Nephron (organoid): Measurements from ENCODE around the gene PSD.

ENCODE experiments used
- H3K27ac Mint-ChIP-seq, 3 experiments: 2 replicates each; pipeline ENCODE4 v1.8.0; 2020; ENCODE audit warnings: mixed read lengths in 3 of 3, mild to moderate bottlenecking in 2 of 3, moderate library complexity in 1 of 3
- H3K27me3 Mint-ChIP-seq: 2 replicates; pipeline ENCODE4 v1.8.0; 2021; ENCODE audit warnings: low read depth, mild to moderate bottlenecking, moderate library complexity, mixed read lengths
- H3K36me3 Mint-ChIP-seq: 2 replicates; pipeline ENCODE4 v1.8.0; 2020; ENCODE audit warnings: low read depth, mixed read lengths
- H3K4me1 Mint-ChIP-seq: 2 replicates; pipeline ENCODE4 v1.8.0; 2020; ENCODE audit warnings: mixed read lengths
- H3K4me3 Mint-ChIP-seq, 3 experiments: 2 replicates each; pipeline ENCODE4 v1.8.0; 2020; ENCODE audit warnings: mild to moderate bottlenecking in 3 of 3, mixed read lengths in 3 of 3, moderate library complexity in 2 of 3
- H3K9me3 Mint-ChIP-seq: 2 replicates; pipeline ENCODE4 v1.8.0; 2020; ENCODE audit warnings: mixed read lengths
- TF ChIP-seq, protein P1 (sequence below), 3 experiments: fragments of 200-600 bp; sonication (generic); IDR thresholded peaks; one replicate each; pipeline ENCODE4 v1.5.0; 2021; ENCODE audit warnings: antibody characterized with exemption in 3 of 3; ENCODE audit not compliant: unreplicated experiment in 3 of 3

Gene PSD

DNA sequence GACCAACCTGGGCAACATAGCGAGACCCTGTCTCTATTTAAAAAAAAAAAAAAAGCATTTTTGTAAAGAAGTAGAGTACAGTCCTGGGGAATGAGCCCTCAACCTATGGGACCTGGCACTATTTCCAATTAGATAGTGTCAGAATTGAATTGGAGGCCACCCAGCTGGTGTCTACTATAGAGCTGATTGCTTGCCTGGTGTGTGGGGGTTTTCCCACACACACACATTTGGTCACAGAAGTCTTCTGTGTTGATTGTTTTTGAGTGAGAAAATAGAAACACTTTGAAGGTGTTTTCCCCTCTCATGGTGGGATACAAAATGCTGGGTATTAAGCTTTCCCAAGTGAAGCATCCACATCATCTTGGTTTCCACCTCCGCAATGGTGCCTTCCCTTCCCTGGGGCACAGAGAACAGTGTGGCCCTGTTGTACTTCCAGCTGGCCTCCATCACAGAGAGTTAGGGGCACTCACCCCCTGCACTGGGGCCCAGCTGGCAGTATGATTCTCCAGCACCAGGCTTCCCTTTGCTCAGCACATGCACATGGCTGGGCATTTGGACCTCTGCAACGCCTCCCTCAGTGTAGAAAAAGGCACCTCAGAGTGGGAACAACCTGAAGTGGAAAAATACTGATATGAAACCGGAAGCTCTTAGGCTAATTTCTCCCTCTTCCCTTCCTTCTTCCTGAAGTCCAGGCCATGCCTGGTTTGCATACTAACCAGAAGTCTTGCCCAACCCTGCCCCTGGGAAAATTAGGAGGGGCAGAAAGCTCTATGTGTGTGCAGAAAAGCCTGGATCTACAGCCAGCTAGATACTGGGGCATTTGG, 33.8 kb downstream of the PSD start:
- Mint-ChIP-seq H3K9me3 (no peaks in the 10 kb centered on the region), H3K4me3 (no peak overlapping the region), H3K36me3 (peaks cover 24% of the 10 kb centered on the region), H3K27me3 (peaks cover 6% of the 10 kb centered on the region), H3K4me1 (peaks cover 6% of the 10 kb centered on the region), H3K27ac (peak overlapping the region in 2 of 3 experiments; percentile 48 to 60)
- TF ChIP-seq, protein P1, sequence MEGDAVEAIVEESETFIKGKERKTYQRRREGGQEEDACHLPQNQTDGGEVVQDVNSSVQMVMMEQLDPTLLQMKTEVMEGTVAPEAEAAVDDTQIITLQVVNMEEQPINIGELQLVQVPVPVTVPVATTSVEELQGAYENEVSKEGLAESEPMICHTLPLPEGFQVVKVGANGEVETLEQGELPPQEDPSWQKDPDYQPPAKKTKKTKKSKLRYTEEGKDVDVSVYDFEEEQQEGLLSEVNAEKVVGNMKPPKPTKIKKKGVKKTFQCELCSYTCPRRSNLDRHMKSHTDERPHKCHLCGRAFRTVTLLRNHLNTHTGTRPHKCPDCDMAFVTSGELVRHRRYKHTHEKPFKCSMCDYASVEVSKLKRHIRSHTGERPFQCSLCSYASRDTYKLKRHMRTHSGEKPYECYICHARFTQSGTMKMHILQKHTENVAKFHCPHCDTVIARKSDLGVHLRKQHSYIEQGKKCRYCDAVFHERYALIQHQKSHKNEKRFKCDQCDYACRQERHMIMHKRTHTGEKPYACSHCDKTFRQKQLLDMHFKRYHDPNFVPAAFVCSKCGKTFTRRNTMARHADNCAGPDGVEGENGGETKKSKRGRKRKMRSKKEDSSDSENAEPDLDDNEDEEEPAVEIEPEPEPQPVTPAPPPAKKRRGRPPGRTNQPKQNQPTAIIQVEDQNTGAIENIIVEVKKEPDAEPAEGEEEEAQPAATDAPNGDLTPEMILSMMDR (IDR thresholded peaks at IDR 0.05; ENCODE audit: unreplicated experiment in 3 of 3) = no peak

DNA sequence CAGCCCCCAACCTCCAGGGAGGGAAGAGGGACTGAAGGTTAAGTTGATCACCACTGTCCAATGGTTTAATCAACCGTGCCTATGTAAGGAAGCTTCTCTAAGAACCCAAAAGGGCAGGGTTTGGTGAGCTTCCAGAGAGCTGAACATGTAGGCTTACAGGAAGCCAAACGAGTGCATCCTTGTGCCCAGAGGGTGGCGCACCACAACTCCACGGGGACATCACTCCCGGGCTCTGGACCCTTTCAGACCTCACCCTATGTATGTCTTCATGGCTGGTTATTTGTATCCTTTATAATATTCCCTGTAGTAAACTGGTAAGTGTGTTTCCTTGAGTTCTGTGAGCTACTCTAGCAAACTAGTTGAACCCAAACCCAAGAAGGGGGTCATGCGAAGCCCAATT, 34.5 kb downstream of the PSD start:
- peaks cover 29% of the 10 kb centered on the region for H3K36me3 Mint-ChIP-seq
- H3K27me3 Mint-ChIP-seq = peaks cover 3% of the 10 kb centered on the region
- H3K9me3 Mint-ChIP-seq = no peaks in the 10 kb centered on the region
- H3K4me1 Mint-ChIP-seq = peaks cover 6% of the 10 kb centered on the region
- no peak overlapping the region for H3K4me3 Mint-ChIP-seq
- peak overlapping the region in 1 of 3 experiments; percentile 2 for H3K27ac Mint-ChIP-seq
- TF ChIP-seq, protein P1 (IDR thresholded peaks at IDR 0.05; ENCODE audit: unreplicated experiment in 3 of 3) = peak in 1 of 3 experiments; percentile 21

DNA sequence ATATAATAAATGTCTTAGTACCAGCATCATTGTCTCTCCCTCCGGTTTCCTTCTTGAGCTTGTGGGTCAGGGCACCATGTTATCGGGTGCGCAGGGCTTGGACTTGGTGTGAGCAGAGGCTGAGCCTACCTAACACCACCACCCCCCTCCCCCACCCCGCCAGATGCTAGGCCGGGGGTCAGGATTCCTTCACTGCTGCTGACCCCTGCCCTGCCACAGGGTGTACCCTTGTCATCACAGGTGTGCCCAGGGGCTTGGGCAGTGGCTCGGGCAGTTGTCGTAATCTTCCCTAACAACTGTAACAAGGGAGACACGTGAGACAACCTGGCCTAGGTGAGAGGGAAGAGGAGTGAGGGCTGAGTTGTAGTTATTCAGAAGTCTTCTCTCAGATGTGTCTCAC, 35.7 kb downstream of the PSD start:
- TF ChIP-seq, protein P1 (IDR thresholded peaks at IDR 0.05; ENCODE audit: unreplicated experiment in 3 of 3) = no peak
- Mint-ChIP-seq H3K27me3 (no peaks in the 10 kb centered on the region), H3K4me3 (no peak overlapping the region), H3K36me3 (peaks cover 31% of the 10 kb centered on the region), H3K4me1 (peaks cover 6% of the 10 kb centered on the region), H3K9me3 (no peaks in the 10 kb centered on the region), H3K27ac (no peak overlapping the region)

DNA sequence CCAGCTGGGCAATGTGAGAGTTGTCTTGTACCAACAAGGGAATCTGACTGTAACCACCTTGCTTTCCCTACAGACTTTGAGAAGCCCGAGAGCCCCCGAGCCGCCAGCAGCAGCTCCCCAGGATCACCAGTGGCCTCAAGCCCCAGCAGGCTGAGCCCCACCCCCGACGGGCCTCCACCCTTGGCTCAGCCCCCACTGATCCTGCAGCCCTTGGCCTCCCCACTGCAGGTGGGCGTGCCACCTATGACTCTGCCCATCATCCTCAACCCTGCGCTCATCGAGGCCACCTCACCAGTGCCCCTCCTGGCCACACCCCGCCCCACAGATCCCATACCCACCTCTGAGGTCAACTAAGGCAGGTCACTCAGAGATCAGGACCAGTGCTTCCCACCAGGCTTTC, 36.6 kb downstream of the PSD start:
- H3K4me1 Mint-ChIP-seq = peaks cover 6% of the 10 kb centered on the region
- H3K36me3 Mint-ChIP-seq = peaks cover 31% of the 10 kb centered on the region
- H3K4me3 Mint-ChIP-seq = no peak overlapping the region
- H3K27me3 Mint-ChIP-seq = no peaks in the 10 kb centered on the region
- H3K27ac Mint-ChIP-seq = no peak overlapping the region
- no peaks in the 10 kb centered on the region for H3K9me3 Mint-ChIP-seq
- TF ChIP-seq, protein P1 (IDR thresholded peaks at IDR 0.05; ENCODE audit: unreplicated experiment in 3 of 3) = no peak

DNA sequence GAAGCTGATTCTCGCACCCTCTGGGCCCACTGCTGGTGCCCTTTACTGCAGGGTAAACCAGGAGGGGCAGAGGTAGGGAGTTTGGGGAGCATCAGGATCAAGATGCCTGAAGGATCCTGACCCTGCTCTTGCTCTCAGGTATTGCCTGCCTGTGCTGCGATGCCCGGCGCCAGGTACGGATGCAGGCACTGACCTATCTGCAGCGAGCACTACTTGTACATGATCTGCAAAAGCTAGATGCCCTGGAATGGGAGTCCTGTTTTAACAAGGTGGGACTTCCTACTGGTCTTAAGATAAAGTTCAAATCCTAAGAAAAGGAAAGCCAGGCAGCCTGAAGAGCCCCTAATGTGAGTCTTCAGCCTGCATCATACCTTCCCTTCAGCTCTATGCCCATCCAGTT, 39.2 kb downstream of the PSD start:
- peaks cover 45% of the 10 kb centered on the region for H3K36me3 Mint-ChIP-seq
- TF ChIP-seq, protein P1 (IDR thresholded peaks at IDR 0.05; ENCODE audit: unreplicated experiment in 3 of 3) = no peak
- no peak overlapping the region for H3K27ac Mint-ChIP-seq
- no peaks in the 10 kb centered on the region for H3K4me1 Mint-ChIP-seq
- H3K4me3 Mint-ChIP-seq = no peak overlapping the region
- no peaks in the 10 kb centered on the region for H3K27me3 Mint-ChIP-seq
- H3K9me3 Mint-ChIP-seq = no peaks in the 10 kb centered on the region

DNA sequence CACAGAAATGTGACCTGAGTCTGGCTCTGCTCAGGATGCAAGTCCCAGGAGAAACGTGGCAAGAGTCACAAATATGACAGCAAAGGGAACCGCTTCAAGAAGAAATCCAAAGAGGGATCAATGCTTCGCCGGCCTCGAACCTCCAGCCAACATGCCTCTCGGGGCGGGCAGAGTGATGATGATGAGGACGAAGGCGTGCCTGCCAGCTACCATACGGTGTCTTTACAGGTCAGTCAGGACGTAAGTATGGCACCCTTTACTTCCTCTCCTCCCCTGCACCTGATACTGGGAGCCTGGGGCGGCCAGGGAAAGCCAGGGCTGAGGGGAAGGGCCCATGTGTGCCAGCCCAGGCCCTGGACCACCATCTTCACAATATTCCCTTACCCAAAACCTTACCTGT, 41.7 kb downstream of the PSD start:
- no peak overlapping the region for H3K27ac Mint-ChIP-seq
- TF ChIP-seq, protein P1 (IDR thresholded peaks at IDR 0.05; ENCODE audit: unreplicated experiment in 3 of 3) = no peak
- H3K4me3 Mint-ChIP-seq = no peak overlapping the region
- no peaks in the 10 kb centered on the region for H3K9me3 Mint-ChIP-seq
- peaks cover 63% of the 10 kb centered on the region for H3K36me3 Mint-ChIP-seq
- H3K27me3 Mint-ChIP-seq = no peaks in the 10 kb centered on the region
- no peaks in the 10 kb centered on the region for H3K4me1 Mint-ChIP-seq
